Measurements from ENCODE around the gene ITPA. TPM values are rescaled to one million over a fixed set of nuclear protein-coding genes. Genes with fewer than 3 reads are reported as not detected.

Gene ITPA
- total and polyA plus RNA-seq, 2 donors (not counting 3 experiments of a cell fraction or from before 2014, with no cell fraction given) = 43.2 to 65.0 TPM

DNA sequence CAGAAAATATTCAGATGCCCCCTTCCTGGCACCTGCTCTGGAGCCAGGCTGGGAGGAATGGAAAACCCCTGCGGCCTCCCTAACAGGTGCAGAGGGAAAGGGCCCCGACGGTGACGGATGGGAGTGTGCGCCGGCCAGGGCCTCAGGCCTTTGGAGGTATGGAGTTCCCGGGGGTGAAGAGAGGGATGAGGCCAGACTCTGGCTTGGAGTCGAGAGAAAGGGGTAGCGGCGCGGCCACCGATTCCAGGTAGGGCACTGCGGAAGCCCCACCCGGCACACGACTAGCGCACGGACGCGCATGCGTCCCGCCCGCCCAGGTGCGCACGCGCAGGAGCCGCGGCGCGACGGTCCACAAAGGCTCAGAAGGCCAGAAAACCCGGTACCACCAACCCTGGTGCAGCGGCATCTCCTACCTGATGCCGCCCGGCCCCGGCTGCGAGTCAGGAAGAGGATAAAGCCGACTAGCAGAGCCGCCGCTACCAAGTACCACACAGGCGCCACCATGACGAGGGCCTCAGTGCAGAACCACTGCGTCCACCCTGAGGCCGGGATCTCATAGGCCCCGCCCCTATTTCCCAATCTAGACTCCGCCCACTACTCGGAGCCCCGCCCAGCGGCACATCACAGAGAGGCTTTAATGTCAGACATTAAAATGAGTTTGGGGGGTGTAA, 5.0 kb upstream of the ITPA start, which contains the start of gene DDRGK1:
TSS of gene DDRGK1 (minus strand) at position 559 of the 671 bp plus-strand sequence. CDS start at position 504, 55 bp downstream.
- Histone ChIP-seq H3K4me2 (ENCODE audit: insufficient read depth, low read length) (peak within 1 kb of the TSS; percentile 81), H3K9me3 (replicated peaks; ENCODE audit: control insufficient read depth, insufficient read depth, low read length) (no peaks in the 10 kb centered on the region), H3K4me1 (ENCODE audit: control insufficient read depth, extremely low read depth, insufficient read depth, low read length) (peaks cover 15% of the 10 kb centered on the region), H3K4me3 (replicated peaks in 1 of 3; ENCODE audit: insufficient read depth in 1 of 3, low read depth in 1 of 3, low read length in 3 of 3) (peak within 1 kb of the TSS; percentile 40 to 71 (median 69)), H4K20me1 (replicated peaks; ENCODE audit: control insufficient read depth, extremely low read depth, insufficient read depth, low read length) (no peaks in the 10 kb centered on the region), H3K36me3 (ENCODE audit: control insufficient read depth in 2 of 2, extremely low read depth in 1 of 2, insufficient read depth in 2 of 2, low read length in 2 of 2) (peaks cover 9 to 12% of the 10 kb centered on the region in 2 experiments), H3K27me3 (ENCODE audit: control insufficient read depth in 2 of 2, insufficient read depth in 2 of 2, low read length in 2 of 2) (no peaks in the 10 kb centered on the region), H3K9me1 (replicated peaks; ENCODE audit: control insufficient read depth, extremely low read depth, insufficient read depth, low read length) (no peaks in the 10 kb centered on the region), H2AFZ (ENCODE audit: low read depth, low read length) (peak within 1 kb of the TSS; percentile 71), H3K79me2 (ENCODE audit: control insufficient read depth, insufficient read depth, low read length) (peaks cover 18% of the 10 kb centered on the region), H3K9ac (replicated peaks; ENCODE audit: extremely low read depth, insufficient read depth, low read length) (peak within 1 kb of the TSS; percentile 81), H3K27ac (ENCODE audit: insufficient read depth, low read depth, low read length) (peak within 1 kb of the TSS; percentile 35)
- dilution Hi-C loops (cut with MboI; ENCODE audit: extremely low pct_ligation_motif_present, low sequenced_read_pairs) (no loop called here), intact Hi-C loops (cut with micrococcal nuclease) (loop anchor here (2.0 kb wide), 1 partner anchor 31 kb away; the partner anchor contains the start of gene LZTS3)
- DNase-seq (ENCODE audit: low read depth, low spot score) (peak; percentile 84), FAIRE-seq (peak; percentile 94)
- TF ChIP-seq POLR2AphosphoS5 (IDR thresholded peaks at IDR 0.05; ENCODE audit: insufficient read depth, low read depth, low read length) (no peak), POLR2A (IDR thresholded peaks at IDR 0.05; ENCODE audit: low read depth, low read length) (peak; percentile 95)
- ChIA-PET CTCF (interaction anchor here (1.8 to 2.1 kb wide), 2 partner anchors 112 to 151 kb away, joined by 5 to 6 read pairs; no protein-coding TSS in a partner anchor), POLR2A (no interaction called here)
- BruUV-seq (replicated peaks) = TSS peak; percentile 41

DNA sequence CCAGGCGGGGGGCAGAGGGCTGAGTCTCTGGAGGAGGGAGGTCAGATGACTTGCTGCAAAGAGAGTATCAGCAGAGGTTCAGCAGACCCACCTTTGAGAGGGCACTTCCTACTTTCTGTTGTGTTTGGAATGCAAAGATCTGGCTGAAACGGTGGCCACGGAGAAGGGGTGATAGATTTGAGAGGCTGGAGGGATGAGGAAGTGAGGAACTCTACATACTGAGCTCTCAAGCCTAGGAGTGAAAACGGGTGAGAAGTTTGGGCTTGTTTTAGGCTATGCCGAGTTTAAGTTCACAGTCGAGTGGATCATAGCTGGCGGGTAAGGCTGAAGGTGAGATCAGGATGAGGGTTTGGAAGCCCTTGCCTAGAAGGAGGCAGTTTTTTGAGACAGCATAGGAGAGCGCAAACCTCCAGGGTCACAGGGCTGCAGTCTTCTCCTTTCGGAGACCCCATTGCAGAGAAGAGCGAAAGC, 477 bp upstream of the ITPA start:
- Histone ChIP-seq H4K20me1 (replicated peaks; ENCODE audit: control insufficient read depth, extremely low read depth, insufficient read depth, low read length) (no peaks in the 10 kb centered on the region), H2AFZ (ENCODE audit: low read depth, low read length) (peak overlapping the region; percentile 87), H3K4me2 (ENCODE audit: insufficient read depth, low read length) (peak overlapping the region; percentile 89), H3K9me1 (replicated peaks; ENCODE audit: control insufficient read depth, extremely low read depth, insufficient read depth, low read length) (no peaks in the 10 kb centered on the region), H3K27ac (ENCODE audit: insufficient read depth, low read depth, low read length) (peak overlapping the region; percentile 34), H3K36me3 (ENCODE audit: control insufficient read depth in 2 of 2, extremely low read depth in 1 of 2, insufficient read depth in 2 of 2, low read length in 2 of 2) (peaks cover 0 to 2% of the 10 kb centered on the region in 2 experiments), H3K27me3 (ENCODE audit: control insufficient read depth in 2 of 2, insufficient read depth in 2 of 2, low read length in 2 of 2) (no peaks in the 10 kb centered on the region), H3K4me1 (ENCODE audit: control insufficient read depth, extremely low read depth, insufficient read depth, low read length) (peaks cover 14% of the 10 kb centered on the region), H3K9ac (replicated peaks; ENCODE audit: extremely low read depth, insufficient read depth, low read length) (peak overlapping the region; percentile 70), H3K9me3 (replicated peaks; ENCODE audit: control insufficient read depth, insufficient read depth, low read length) (no peaks in the 10 kb centered on the region), H3K79me2 (ENCODE audit: control insufficient read depth, insufficient read depth, low read length) (peaks cover 27% of the 10 kb centered on the region), H3K4me3 (replicated peaks in 1 of 3; ENCODE audit: insufficient read depth in 1 of 3, low read depth in 1 of 3, low read length in 3 of 3) (peak overlapping the region; percentile 67 to 75 (median 68))
- CTCF ChIA-PET = interaction anchor here (0.8 to 1.7 kb wide), 2 partner anchors 10 to 155 kb away, joined by 3 to 5 read pairs; no protein-coding TSS in a partner anchor
- TF ChIP-seq EZH2 (IDR thresholded peaks at IDR 0.05; ENCODE audit: borderline replicate concordance, low read depth, low read length, severe bottlenecking) = no peak
- FAIRE-seq (peak; percentile 75), DNase-seq (ENCODE audit: low read depth, low spot score) (peak; percentile 30)
- POLR2A ChIA-PET = no interaction called here
- dilution Hi-C loops (cut with MboI; ENCODE audit: extremely low pct_ligation_motif_present, low sequenced_read_pairs) = no loop called here
- intact Hi-C loops (cut with micrococcal nuclease) = no loop called here
- BruUV-seq (replicated peaks) = TSS peak; percentile 53
